GM10266 (cell line): Measurements from ENCODE around the gene PCNA.

Experiments used
- DNase-seq: peaks from one replicate; pipeline ENCODE4 v3.0.0; 2012; ENCODE audit errors: extremely low spot score
- CTCF ChIP-seq: IDR thresholded peaks from 2 replicates; pipeline ENCODE4 v1.5.1; 2012; ENCODE audit warnings: mild to moderate bottlenecking, low read depth; ENCODE audit not compliant: control insufficient read depth, insufficient read depth; ENCODE audit errors: missing control alignments

Gene PCNA

GRCh38 chr20:5140195-5140594 lies 20.4 kb upstream of the PCNA start:
- no peak for DNase-seq
- TF ChIP-seq CTCF, result no peak

- no peak for DNase-seq
- TF ChIP-seq CTCF, result no peak
Measured at GRCh38 chr20:5136096-5136495, 16.3 kb upstream of the PCNA start.

- peak; percentile 16 for TF ChIP-seq CTCF
- DNase-seq, result no peak
Measured at GRCh38 chr20:5135363-5136012, 15.7 kb upstream of the PCNA start.

- no peak for TF ChIP-seq CTCF
- no peak for DNase-seq
Measured at GRCh38 chr20:5133998-5134397, 14.2 kb upstream of the PCNA start.

GRCh38 chr20:5131502-5131901 lies 11.7 kb upstream of the PCNA start:
- DNase-seq, result peak; percentile 28
- TF ChIP-seq CTCF, result no peak

GRCh38 chr20:5128886-5129285 lies 9.1 kb upstream of the PCNA start:
- DNase-seq, result no peak
- no peak for TF ChIP-seq CTCF

GRCh38 chr20:5127859-5128424 lies 8.2 kb upstream of the PCNA start:
- no peak for TF ChIP-seq CTCF
- no peak for DNase-seq
